Measurements from ENCODE around the gene ZBTB7C. TPM values are rescaled to one million over a fixed set of nuclear protein-coding genes. Genes with fewer than 3 reads are reported as not detected.

ZBTB7C gene
- total RNA-seq, 2 experiments from 2014 or later: not detected

GRCh38 chr18:48165111-48165866 is 243.9 kb downstream of the ZBTB7C start:
- no peak for TF ChIP-seq CTCF (IDR thresholded peaks at IDR 0.05)
- ChIA-PET CTCF (no interaction called here), POLR2A (no interaction called here)
- intact Hi-C loops (cut with micrococcal nuclease): no loop called here
- Mint-ChIP-seq H3K9me3 (no peaks in the 10 kb centered on the region), H3K27ac (no peak overlapping the region), H3K4me3 (no peak overlapping the region), H3K4me1 (ENCODE audit: low read depth) (peaks cover 4% of the 10 kb centered on the region), H3K36me3 (ENCODE audit: low read depth) (no peaks in the 10 kb centered on the region), H3K27me3 (peaks cover 18% of the 10 kb centered on the region)
- ATAC-seq (no peak), DNase-seq (no peak)

GRCh38 chr18:48164701-48165100 is 244.5 kb downstream of the ZBTB7C start:
- Mint-ChIP-seq H3K9me3 (no peaks in the 10 kb centered on the region), H3K36me3 (ENCODE audit: low read depth) (no peaks in the 10 kb centered on the region), H3K4me3 (no peak overlapping the region), H3K27ac (no peak overlapping the region), H3K27me3 (peaks cover 18% of the 10 kb centered on the region), H3K4me1 (ENCODE audit: low read depth) (peaks cover 4% of the 10 kb centered on the region)
- DNase-seq (no peak), ATAC-seq (no peak)
- TF ChIP-seq CTCF (IDR thresholded peaks at IDR 0.05): no peak
- intact Hi-C loops (cut with micrococcal nuclease): no loop called here
- POLR2A ChIA-PET: no interaction called here
- CTCF ChIA-PET: no interaction called here

- ATAC-seq (no peak), DNase-seq (no peak)
- H3K9me3 Mint-ChIP-seq: no peaks in the 10 kb centered on the region
- POLR2A ChIA-PET: no interaction called here
- CTCF ChIA-PET: no interaction called here
- TF ChIP-seq CTCF (IDR thresholded peaks at IDR 0.05): no peak
- H3K4me3 Mint-ChIP-seq: no peak overlapping the region
- H3K4me1 Mint-ChIP-seq (ENCODE audit: low read depth): peaks cover 4% of the 10 kb centered on the region
- H3K27me3 Mint-ChIP-seq: peaks cover 17% of the 10 kb centered on the region
- intact Hi-C loops (cut with micrococcal nuclease): no loop called here
- no peak overlapping the region for H3K27ac Mint-ChIP-seq
- no peaks in the 10 kb centered on the region for H3K36me3 Mint-ChIP-seq (ENCODE audit: low read depth)
Observed at GRCh38 chr18:48164116-48164515, 245.1 kb downstream of the ZBTB7C start.

GRCh38 chr18:48163738-48164115 is 245.5 kb downstream of the ZBTB7C start:
- H3K27ac Mint-ChIP-seq: no peak overlapping the region
- no peaks in the 10 kb centered on the region for H3K9me3 Mint-ChIP-seq
- H3K27me3 Mint-ChIP-seq: peaks cover 15% of the 10 kb centered on the region
- intact Hi-C loops (cut with micrococcal nuclease): no loop called here
- ATAC-seq: no peak
- no peak for DNase-seq
- TF ChIP-seq CTCF (IDR thresholded peaks at IDR 0.05): no peak
- no peaks in the 10 kb centered on the region for H3K36me3 Mint-ChIP-seq (ENCODE audit: low read depth)
- ChIA-PET POLR2A (no interaction called here), CTCF (no interaction called here)
- H3K4me3 Mint-ChIP-seq: no peak overlapping the region
- peaks cover 4% of the 10 kb centered on the region for H3K4me1 Mint-ChIP-seq (ENCODE audit: low read depth)

GRCh38 chr18:48162956-48163737 is 246.0 kb downstream of the ZBTB7C start:
- ChIA-PET CTCF (no interaction called here), POLR2A (no interaction called here)
- Mint-ChIP-seq H3K27ac (no peak overlapping the region), H3K27me3 (peaks cover 13% of the 10 kb centered on the region), H3K9me3 (no peaks in the 10 kb centered on the region), H3K4me1 (ENCODE audit: low read depth) (peaks cover 4% of the 10 kb centered on the region), H3K36me3 (ENCODE audit: low read depth) (no peaks in the 10 kb centered on the region), H3K4me3 (no peak overlapping the region)
- DNase-seq: no peak
- TF ChIP-seq CTCF (IDR thresholded peaks at IDR 0.05): no peak
- intact Hi-C loops (cut with micrococcal nuclease): no loop called here
- ATAC-seq: no peak

All from activated CD8-positive, alpha-beta T cell treated with anti-CD3 and anti-CD28 coated beads for 36 hours (primary cell).